GM12872 (cell line): ENCODE data around the gene LIN52.

Source experiments
- TF ChIP-seq, protein P1 (sequence below): IDR thresholded peaks from 3 replicates; pipeline ENCODE4 v1.5.1; 2011; ENCODE audit warnings: low read depth, mild to moderate bottlenecking, low read length, moderate library complexity; ENCODE audit not compliant: insufficient read depth

The LIN52 gene, protein sequence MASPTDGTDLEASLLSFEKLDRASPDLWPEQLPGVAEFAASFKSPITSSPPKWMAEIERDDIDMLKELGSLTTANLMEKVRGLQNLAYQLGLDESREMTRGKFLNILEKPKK

DNA sequence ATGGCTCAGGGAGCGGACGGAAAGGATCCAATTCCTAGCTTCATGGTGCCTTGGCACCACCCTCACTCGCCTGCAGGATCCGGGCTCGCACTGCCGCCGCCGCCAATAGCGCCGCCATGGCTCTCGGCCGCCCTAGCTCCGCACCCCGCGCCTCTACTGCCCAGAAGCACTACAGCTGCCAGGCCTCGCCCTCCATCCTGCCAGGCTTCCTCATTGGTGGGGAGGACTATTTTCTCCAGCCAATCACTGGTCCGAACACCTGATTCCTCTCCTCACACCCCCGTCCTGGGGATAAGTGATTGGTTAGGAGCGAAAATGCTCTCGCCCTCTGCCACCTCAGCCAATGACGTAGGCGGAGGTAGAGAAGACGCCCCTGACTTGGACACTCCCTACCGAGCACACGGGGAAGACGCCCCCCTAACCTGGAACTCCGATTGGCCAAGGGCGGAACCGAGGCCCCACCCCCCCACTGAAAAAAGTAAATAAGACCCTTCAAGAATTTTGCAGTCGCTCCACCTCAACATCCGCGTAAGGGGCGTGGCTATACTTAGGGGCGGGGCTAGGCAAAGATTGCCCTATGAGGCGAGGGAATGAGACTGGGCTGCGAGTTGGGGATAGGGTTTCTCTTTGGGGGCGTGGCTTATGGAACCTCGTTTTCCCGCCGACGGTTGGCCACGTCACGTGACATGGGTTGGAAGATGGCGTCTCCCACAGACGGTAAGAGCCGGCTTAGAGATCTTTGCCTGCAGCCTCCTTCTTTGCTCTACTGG, at the start of gene LIN52, which contains the start of gene ALDH6A1:
Gene LIN52 (plus strand): TSS at position 680 of the 770 bp plus-strand sequence. CDS start 19 bp downstream, at position 699.
Gene ALDH6A1 (minus strand): TSS at position 177 of the 770 bp plus-strand sequence. CDS start 59 bp downstream, at position 118.
- TF ChIP-seq, protein P1, sequence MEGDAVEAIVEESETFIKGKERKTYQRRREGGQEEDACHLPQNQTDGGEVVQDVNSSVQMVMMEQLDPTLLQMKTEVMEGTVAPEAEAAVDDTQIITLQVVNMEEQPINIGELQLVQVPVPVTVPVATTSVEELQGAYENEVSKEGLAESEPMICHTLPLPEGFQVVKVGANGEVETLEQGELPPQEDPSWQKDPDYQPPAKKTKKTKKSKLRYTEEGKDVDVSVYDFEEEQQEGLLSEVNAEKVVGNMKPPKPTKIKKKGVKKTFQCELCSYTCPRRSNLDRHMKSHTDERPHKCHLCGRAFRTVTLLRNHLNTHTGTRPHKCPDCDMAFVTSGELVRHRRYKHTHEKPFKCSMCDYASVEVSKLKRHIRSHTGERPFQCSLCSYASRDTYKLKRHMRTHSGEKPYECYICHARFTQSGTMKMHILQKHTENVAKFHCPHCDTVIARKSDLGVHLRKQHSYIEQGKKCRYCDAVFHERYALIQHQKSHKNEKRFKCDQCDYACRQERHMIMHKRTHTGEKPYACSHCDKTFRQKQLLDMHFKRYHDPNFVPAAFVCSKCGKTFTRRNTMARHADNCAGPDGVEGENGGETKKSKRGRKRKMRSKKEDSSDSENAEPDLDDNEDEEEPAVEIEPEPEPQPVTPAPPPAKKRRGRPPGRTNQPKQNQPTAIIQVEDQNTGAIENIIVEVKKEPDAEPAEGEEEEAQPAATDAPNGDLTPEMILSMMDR: 0 out of 3 replicates have a peak, but pooled peaks have one; percentile 25

DNA sequence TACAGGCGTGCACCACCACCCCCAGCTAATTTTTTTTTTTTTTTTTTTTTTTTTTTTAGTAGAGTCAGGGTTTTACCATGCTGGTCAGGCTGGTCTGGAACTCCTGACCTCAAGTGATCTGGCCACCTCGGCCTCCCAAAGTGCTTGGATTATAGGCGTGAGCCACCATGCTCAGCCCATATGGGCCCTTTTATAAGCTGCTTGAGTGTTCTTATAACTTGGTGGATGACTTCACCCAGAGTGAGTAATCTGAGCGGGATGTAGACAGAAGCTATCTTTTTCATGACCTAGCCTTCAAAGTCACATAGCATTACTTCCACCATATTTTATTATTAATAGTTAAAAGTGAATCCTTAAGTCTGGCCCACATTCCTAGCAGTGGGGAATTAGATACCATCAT, 49.2 kb upstream of the LIN52 start:
- TF ChIP-seq, protein P1: no peak

DNA sequence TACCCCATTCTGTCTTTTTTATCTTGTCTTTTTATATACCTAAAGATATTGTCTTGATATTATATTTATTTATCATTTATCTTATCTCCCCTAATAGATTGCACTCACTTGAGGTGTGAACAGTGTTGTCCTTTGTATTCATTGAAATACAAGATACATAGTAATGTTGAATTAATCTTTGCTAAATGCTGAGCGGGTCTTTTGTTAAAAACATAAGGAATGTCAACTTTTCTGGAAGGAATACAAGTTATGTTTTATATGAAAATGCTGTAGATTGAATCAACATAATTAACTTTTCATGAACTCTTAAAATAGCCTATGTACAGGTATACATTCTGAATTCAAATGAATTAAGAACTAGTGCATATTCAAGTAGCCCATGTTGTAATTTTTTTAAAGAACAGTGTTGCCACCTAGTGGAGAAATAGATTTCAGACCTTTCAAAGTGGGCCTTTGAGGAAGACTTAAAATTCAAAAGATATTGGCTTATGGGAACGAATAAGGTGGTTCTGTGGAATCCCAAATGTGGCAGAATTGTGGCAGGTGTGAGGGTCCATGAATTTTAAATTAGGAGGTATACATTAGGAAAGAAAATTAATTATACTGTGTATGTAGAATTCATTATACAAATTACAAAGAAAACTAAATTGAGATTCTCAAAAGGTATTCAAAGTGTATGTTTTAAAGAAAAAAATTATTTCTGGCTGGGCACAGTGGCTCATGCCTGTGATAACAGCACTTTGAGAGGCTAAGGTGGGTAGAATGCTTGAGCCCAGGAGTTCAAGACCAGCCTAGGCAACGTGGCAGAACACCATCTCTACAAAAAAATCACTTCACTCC, 46.5 kb upstream of the LIN52 start:
- TF ChIP-seq, protein P1: peak; percentile 51; the same call in 2 of the 3 replicates

DNA sequence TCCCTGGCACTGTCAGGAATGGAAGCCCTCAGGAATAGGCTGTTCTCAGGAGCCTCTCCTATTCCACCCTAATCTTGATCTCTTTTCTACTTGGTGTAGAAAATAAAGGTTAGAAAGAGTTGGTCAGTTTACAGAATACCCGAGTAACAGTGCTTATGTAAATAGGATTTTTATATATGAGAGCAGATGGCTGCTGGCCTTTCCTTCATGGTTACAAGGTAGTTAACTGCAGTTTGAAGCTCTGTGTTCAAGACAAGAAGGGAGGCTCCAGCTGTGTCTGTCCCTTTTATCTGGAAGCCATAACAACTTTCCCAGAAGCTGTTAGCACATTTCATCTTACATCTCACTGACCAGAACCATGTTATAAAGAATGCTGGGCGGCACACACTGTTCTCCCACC, 42.5 kb upstream of the LIN52 start:
- TF ChIP-seq, protein P1: no peak

DNA sequence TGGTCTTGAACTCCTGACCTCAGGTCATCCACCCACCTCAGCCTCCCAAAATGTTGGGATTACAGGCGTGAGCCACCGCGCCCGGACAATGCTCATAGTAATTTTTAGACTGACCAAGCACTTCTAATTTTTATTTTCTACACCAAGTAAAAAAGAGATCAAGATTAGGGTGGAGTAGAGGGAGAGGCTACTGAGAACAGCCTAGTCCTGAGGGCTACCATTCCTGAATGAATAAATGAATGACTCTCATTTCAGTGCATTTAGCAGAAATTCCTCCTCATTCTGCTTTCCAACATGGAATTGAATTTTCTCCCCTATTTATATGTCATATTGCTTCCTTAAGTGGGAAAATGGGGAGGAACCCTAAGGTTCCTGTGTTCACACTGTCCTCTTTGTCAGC, 39.2 kb upstream of the LIN52 start:
- TF ChIP-seq, protein P1: no peak

DNA sequence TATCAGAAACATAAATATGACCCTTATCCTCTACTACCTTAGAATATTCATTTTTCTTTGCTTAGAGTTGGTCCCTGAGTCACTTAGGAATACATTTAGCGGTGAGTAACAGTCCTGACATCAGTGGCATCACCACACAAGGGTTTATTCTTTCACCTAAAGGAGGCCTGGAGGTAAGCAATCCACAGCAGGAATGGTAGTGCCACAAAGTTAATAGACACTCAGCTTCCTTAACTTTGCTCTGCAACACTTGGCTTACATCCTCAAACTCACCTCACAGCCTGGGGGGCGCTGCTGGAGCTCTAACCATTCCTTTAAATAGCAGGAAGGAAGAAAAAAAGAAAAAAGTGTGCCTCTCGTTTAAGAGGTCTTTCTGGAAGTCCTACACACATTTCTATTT, 36.5 kb upstream of the LIN52 start:
- TF ChIP-seq, protein P1: peak; percentile 11; the same call in 1 of the 3 replicates

DNA sequence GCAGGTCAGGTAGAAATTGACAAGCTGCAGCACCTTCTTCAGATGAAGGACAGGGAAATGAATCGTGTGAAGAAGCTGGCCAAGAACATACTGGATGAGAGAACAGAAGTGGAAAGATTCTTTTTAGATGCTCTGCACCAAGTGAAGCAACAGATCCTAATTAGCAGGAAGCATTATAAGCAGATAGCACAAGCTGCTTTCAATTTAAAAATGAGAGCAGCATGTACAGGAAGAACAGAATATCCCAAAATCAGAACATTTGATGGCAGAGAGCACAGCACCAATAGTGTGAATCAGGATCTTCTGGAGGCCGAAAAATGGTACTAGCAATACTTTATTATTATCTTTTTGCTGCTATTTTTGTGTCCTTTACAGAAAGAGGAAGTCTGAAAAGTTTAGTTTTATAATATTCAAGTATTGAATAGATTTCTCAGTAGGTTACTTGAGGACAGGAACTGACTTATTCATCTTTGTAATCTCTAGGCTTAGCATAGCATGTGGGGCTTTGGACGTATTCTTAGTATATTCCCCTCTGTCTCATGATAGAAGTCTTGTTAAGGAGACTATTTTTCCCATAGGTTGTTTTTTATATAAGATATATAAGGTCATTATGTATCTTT, 34.8 kb upstream of the LIN52 start:
- TF ChIP-seq, protein P1: no peak
